ENCODE data around the gene CCNL2. TPM values are rescaled to one million over a fixed set of nuclear protein-coding genes. Genes with fewer than 3 reads are reported as not detected.
"Not testable (repeated sequence)": the region's sequence is repeated elsewhere in the genome, so short reads cannot be mapped to it uniquely, and the experiment has no call there.

The CCNL2 gene
- total RNA-seq, 2 donors from 2014 or later: 187 to 244 TPM

GRCh38 chr1:1403653-1404052, 4.5 kb upstream of the CCNL2 start:
- Histone ChIP-seq H3K27me3 (ENCODE audit: control insufficient read depth, insufficient read depth, low read length, poor library complexity, severe bottlenecking) (no peaks in the 10 kb centered on the region), H3K4me1 (ENCODE audit: control insufficient read depth, insufficient read depth, low read length) (peaks cover 15% of the 10 kb centered on the region), H3K9ac (ENCODE audit: extremely low read depth, low read length, poor library complexity, severe bottlenecking) (no peak overlapping the region), H3K9me3 (ENCODE audit: control insufficient read depth, low read length) (no peaks in the 10 kb centered on the region), H3K36me3 (ENCODE audit: control insufficient read depth, insufficient read depth, low read length) (peaks cover 50% of the 10 kb centered on the region), H3K27ac (ENCODE audit: low read depth, low read length) (no peak overlapping the region), H3K4me3 (ENCODE audit: low read length) (no peak overlapping the region)
- DNase-seq: no peak
- no peaks in the 10 kb centered on the region for H3K27me3 Mint-ChIP-seq (ENCODE audit: insufficient read depth)
- H3K9me3 Mint-ChIP-seq: no peaks in the 10 kb centered on the region
- H3K4me3 Mint-ChIP-seq: no peak overlapping the region
- peak overlapping the region; percentile 13 for H3K27ac Mint-ChIP-seq
- WGBS, 2 experiments (ENCODE audit: insufficient coverage in 1 of 2, insufficient read length in 1 of 2): 97% methylated on average over 7 of the region's 7 CpGs
- H3K36me3 Mint-ChIP-seq (ENCODE audit: low read depth): peaks cover 57% of the 10 kb centered on the region
- H3K4me1 Mint-ChIP-seq: peaks cover 30% of the 10 kb centered on the region
- TF ChIP-seq CTCF (conservative IDR thresholded peaks at IDR 0.05): no peak

GRCh38 chr1:1402901-1403392, 3.8 kb upstream of the CCNL2 start:
- peaks cover 58% of the 10 kb centered on the region for H3K36me3 Mint-ChIP-seq (ENCODE audit: low read depth)
- not testable (repeated sequence) for H3K9me3 ChIP-seq (ENCODE audit: control insufficient read depth, low read length); H3K27me3 ChIP-seq (ENCODE audit: control insufficient read depth, insufficient read depth, low read length, poor library complexity, severe bottlenecking); H3K4me3 ChIP-seq (ENCODE audit: low read length); H3K4me3 Mint-ChIP-seq; H3K27ac ChIP-seq (ENCODE audit: low read depth, low read length); H3K9me3 Mint-ChIP-seq; DNase-seq; H3K9ac ChIP-seq (ENCODE audit: extremely low read depth, low read length, poor library complexity, severe bottlenecking); H3K27me3 Mint-ChIP-seq (ENCODE audit: insufficient read depth)
- Histone ChIP-seq H3K36me3 (ENCODE audit: control insufficient read depth, insufficient read depth, low read length) (peaks cover 53% of the 10 kb centered on the region), H3K4me1 (ENCODE audit: control insufficient read depth, insufficient read depth, low read length) (peaks cover 18% of the 10 kb centered on the region)
- 93% methylated on average over 9 of the region's 9 CpGs for WGBS, 2 experiments (ENCODE audit: insufficient coverage in 1 of 2, insufficient read length in 1 of 2)
- H3K27ac Mint-ChIP-seq: peak overlapping the region; percentile 13
- peaks cover 30% of the 10 kb centered on the region for H3K4me1 Mint-ChIP-seq

- Histone ChIP-seq H3K9me3 (ENCODE audit: control insufficient read depth, low read length) (no peaks in the 10 kb centered on the region), H3K27ac (ENCODE audit: low read depth, low read length) (no peak overlapping the region), H3K27me3 (ENCODE audit: control insufficient read depth, insufficient read depth, low read length, poor library complexity, severe bottlenecking) (no peaks in the 10 kb centered on the region), H3K4me3 (ENCODE audit: low read length) (no peak overlapping the region), H3K9ac (ENCODE audit: extremely low read depth, low read length, poor library complexity, severe bottlenecking) (no peak overlapping the region), H3K4me1 (ENCODE audit: control insufficient read depth, insufficient read depth, low read length) (peaks cover 20% of the 10 kb centered on the region), H3K36me3 (ENCODE audit: control insufficient read depth, insufficient read depth, low read length) (peaks cover 59% of the 10 kb centered on the region)
- TF ChIP-seq CTCF (conservative IDR thresholded peaks at IDR 0.05): peak; percentile 88
- 87 to 89% methylated on average over 14 to 20 of the region's 20 CpGs for WGBS, 2 experiments (ENCODE audit: insufficient coverage in 1 of 2, insufficient read length in 1 of 2)
- H3K4me1 Mint-ChIP-seq: peaks cover 30% of the 10 kb centered on the region
- H3K27me3 Mint-ChIP-seq (ENCODE audit: insufficient read depth): no peaks in the 10 kb centered on the region
- no peaks in the 10 kb centered on the region for H3K9me3 Mint-ChIP-seq
- peak; percentile 90 for DNase-seq
- peak overlapping the region; percentile 88 for H3K27ac Mint-ChIP-seq
- H3K4me3 Mint-ChIP-seq: peak overlapping the region; percentile 88
- H3K36me3 Mint-ChIP-seq (ENCODE audit: low read depth): peaks cover 65% of the 10 kb centered on the region
Measured at GRCh38 chr1:1402072-1402900, 3.2 kb upstream of the CCNL2 start.
